ENCODE results near the gene SLC46A3.

- TF ChIP-seq, protein P1, sequence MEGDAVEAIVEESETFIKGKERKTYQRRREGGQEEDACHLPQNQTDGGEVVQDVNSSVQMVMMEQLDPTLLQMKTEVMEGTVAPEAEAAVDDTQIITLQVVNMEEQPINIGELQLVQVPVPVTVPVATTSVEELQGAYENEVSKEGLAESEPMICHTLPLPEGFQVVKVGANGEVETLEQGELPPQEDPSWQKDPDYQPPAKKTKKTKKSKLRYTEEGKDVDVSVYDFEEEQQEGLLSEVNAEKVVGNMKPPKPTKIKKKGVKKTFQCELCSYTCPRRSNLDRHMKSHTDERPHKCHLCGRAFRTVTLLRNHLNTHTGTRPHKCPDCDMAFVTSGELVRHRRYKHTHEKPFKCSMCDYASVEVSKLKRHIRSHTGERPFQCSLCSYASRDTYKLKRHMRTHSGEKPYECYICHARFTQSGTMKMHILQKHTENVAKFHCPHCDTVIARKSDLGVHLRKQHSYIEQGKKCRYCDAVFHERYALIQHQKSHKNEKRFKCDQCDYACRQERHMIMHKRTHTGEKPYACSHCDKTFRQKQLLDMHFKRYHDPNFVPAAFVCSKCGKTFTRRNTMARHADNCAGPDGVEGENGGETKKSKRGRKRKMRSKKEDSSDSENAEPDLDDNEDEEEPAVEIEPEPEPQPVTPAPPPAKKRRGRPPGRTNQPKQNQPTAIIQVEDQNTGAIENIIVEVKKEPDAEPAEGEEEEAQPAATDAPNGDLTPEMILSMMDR (IDR thresholded peaks at IDR 0.05): no peak
- TF ChIP-seq SREBF2 (IDR thresholded peaks at IDR 0.05) (no peak), RCOR1 (IDR thresholded peaks at IDR 0.05; ENCODE audit: low read depth, low read length) (no peak), BHLHE40 (IDR thresholded peaks at IDR 0.05; ENCODE audit: low read depth, low read length) (no peak), CHD2 (IDR thresholded peaks at IDR 0.05; ENCODE audit: low read length, partially characterized antibody) (no peak), ESRRA (IDR thresholded peaks at IDR 0.05; ENCODE audit: borderline replicate concordance, low read length) (no peak), ZFP36 (IDR thresholded peaks at IDR 0.05; ENCODE audit: borderline replicate concordance, partially characterized antibody) (no peak), EP300 (IDR thresholded peaks at IDR 0.05) (no peak), REST (IDR thresholded peaks at IDR 0.05) (no peak), KDM1A (IDR thresholded peaks at IDR 0.05; ENCODE audit: low read depth) (no peak), RNF2 (IDR thresholded peaks at IDR 0.05; ENCODE audit: borderline replicate concordance, low read depth) (no peak), SMC3 (IDR thresholded peaks at IDR 0.05) (no peak)
- TF ChIP-seq, protein P2, sequence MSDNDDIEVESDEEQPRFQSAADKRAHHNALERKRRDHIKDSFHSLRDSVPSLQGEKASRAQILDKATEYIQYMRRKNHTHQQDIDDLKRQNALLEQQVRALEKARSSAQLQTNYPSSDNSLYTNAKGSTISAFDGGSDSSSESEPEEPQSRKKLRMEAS (IDR thresholded peaks at IDR 0.05): no peak
These were observed 671 bp upstream of the SLC46A3 start for GRCh38 chr13:28719227-28720055.
